ENCODE data around the gene CSTPP1.

CSTPP1 gene

GRCh38 chr11:46936138-46937110 is at the start of gene CSTPP1:
Gene CSTPP1, plus strand, starts transcription at chr11:46936761. Its CDS starts 45 bp downstream, at chr11:46936806.
- peak; percentile 96 for DNase-seq

DNA sequence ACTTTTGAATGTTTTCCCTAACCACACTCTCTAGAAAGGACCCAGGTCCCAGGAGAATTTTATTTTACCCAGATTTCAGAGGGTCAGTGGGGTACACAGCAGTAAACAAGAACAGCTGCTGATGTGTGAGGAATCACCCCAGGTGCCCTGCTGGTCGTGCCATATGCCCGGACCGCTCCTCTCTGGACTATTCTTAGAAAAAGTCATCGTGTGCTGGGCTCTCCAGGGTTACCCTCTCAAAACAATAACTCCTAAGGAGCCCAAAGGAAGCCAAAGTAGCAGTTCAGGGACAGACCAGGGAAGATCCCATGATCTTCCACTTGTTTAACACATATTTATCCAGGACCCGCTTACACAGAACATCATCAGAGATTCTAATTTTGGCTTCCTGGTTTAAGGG is 47.9 kb upstream of the CSTPP1 start:
- DNase-seq, result no peak

GRCh38 chr11:46889251-46889650 is 47.3 kb upstream of the CSTPP1 start:
- no peak for DNase-seq

- DNase-seq, result peak; percentile 78
Observed at GRCh38 chr11:46889689-46890475, 46.7 kb upstream of the CSTPP1 start.

DNA sequence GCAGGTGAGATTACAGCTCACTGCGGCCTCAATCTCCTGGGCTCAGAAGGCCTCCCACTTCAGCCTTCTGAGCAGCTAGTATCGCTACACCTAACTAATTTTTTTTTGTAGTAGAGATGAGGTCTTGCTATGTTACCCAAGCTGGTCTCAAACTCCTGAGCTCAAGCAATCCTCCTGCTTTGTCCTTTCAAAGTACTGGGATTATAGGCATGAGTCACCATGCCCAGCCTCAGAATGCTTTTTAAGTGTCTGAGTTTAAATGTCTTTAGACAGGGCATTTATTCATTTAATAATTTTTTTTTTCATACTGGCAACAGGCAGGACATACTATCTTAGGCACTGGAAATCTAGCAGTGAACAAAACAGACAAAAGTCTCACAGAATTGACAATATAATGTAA is 45.9 kb upstream of the CSTPP1 start:
- DNase-seq, result no peak

- no peak for DNase-seq
Observed at GRCh38 chr11:46892109-46892508, 44.5 kb upstream of the CSTPP1 start.

DNA sequence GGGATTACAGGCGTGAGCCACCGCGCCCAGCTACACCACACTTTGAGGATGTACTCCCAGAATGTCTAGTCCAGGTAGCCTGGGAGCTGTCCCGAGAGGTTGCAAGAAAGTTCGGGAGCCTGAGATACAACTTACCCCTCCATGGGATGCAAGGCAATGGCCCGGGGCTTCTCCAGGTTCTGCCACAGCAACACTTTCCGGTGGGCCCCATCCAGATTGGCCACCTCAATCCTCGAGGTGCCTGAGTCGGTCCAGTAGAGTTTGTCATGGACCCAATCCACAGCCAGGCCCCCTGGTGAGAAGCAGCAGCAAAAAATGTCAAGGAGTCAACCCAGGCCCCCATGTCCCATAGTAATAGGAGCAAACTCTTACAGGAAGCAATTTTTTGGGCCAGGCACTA is 43.7 kb upstream of the CSTPP1 start:
- no peak for DNase-seq

- DNase-seq, result no peak
Observed at GRCh38 chr11:46894506-46894905, 42.1 kb upstream of the CSTPP1 start.

DNA sequence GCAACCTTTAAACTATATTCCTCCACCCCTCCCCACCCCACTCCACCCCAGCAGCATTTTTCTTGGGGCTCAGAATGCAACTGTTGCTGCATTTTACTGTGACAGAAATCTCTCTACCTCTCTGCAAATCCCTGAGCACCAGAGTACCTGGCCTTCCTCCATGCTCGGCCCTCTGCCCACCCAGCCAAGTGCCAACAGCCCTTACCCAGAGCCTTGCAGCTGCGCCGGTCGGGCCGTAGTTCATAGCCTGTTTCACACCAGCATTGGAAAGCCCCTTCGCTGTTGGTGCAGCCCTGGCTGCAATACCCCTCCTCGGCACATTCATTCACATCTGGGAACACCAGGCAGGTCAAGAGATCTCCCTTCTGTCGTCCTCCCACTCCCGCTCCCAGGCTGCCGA is 41.6 kb upstream of the CSTPP1 start:
- DNase-seq, result no peak

DNA sequence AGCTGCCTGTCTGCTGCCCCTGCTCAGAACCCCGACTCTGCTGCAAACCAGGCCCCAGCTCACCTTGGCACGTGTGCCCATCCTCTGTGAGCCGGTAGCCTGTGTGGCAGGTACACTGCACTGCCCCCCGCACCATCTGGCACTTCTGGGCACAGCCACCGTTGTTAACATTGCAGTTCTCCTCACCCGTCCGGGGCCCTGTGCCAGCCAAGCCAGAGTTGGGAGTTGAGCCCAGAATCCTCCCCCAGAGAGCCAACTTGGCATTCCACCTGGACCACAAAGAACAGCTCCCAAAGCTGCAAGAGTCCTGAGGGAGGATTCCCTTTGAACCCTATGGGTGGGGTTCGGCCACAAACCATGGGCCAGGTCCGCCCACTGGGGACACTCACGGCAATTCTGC is 40.7 kb upstream of the CSTPP1 start:
- DNase-seq, result no peak

- no peak for DNase-seq
Observed at GRCh38 chr11:46896719-46897406, 39.7 kb upstream of the CSTPP1 start.

- DNase-seq, result peak; percentile 75
Observed at GRCh38 chr11:46898396-46899095, 38.0 kb upstream of the CSTPP1 start.

DNA sequence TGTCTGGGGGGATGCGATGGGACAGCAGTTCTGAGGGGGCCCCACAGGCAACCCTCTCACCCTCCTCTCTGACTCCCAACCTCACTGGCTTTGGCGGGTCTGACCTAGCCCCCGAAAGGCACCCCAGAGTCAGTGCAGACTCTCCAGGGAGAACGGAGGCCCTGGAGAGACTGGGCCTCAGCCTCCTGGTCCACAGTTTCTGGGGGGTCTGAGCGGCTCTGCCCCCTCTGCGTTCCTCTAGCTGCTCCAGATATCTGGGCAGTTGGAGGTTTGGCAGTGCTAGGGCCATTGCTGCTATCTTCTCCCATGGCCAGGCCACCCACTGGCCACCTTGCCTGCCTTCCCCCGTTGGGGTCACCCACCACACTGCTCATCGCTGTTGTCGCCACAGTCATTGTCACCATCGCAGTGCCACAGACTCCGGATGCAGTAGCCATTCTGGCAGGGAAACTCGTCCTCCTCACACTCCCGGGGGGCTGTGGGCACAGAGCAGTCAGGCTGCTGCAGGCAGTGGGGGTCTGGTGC is 37.0 kb upstream of the CSTPP1 start:
- DNase-seq, result no peak

DNA sequence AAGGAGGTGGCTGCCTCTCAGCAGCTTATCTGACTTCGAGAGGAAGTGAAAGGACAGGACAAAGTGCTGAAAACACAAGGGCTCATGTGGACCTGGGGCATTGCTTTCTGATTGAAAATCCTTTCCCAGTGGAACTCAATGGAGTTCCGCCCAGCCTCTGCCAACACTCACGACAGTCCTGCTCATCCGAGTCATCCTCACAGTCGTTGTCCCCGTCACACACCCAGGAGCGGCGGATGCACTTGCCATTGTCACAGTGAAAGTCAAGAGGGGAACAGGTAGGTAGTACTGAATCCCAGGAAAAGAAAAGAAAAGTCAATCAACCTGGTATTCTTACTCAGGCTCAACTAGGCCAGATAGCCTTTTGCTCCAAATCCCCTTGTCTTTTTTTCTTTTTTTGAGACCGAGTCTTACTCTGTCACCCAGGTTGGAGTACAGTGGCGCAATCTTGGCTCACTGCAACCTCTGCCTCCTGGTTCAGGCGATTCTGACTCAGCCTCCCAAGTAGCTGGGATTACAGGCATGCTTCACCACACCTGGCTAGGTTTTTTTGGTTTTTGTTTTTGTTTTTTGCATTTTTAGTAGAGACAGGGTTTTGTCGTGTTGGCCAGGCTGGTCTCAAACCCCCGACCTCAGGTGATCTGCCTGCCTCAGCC is 36.3 kb upstream of the CSTPP1 start:
- no peak for DNase-seq

DNA sequence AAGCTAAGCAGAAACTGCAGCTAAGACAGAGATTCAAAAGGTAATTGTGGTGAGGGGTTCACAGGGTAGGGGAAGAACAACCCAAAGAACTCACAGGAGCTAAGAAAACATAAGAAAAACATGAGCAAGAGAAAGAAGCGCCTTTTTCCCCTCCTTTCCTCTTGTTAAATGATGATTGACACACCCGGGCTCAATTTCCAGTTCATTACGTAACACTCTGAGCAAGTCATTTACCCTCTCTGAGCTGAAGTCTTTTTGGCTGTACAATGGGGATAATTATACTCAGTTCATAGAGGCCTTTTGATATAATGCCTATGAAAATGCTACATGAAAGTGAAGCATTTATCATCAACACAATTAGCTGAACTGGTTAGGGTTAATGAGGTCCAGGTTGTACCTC is 35.4 kb upstream of the CSTPP1 start:
- no peak for DNase-seq

DNA sequence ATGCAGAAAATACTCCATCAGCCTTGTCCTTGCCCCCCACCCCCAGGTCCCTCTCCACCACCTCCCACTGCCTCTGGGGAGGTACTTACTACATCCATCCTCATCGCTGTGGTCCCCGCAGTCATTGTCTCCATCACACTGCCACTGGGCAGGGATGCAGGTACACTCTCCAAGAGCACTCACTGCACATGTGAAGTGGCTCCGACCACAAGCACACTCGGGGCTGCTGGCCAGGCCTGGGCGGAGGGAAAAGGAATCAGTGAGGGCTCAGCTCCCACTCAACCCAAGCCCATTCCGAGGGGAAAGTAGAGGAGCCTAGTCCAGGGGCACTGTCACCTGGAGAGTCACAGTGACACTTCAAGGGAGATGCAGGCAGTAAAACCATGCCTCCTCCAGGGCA is 33.9 kb upstream of the CSTPP1 start:
- DNase-seq, result no peak

DNA sequence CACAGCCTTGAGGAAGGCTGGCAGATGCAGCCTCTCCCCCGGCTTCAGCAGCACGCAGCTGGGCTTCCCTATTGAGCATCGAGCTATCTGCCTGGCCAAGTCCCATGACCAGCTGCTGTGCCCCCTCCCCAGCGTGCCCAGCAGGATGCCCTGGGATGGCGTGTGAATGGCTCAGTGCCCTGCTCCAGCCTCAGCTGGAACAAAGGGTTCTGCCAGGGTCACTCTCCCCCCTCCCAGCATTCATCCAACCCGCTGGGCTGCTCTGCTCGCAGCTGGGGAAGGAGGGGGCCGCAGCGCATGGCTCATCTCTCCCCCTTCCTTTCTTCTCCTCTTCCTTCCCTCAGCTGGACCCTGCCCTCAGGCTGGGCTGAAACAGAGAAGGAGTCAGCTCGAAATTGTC is 32.7 kb upstream of the CSTPP1 start:
- DNase-seq, result no peak

DNA sequence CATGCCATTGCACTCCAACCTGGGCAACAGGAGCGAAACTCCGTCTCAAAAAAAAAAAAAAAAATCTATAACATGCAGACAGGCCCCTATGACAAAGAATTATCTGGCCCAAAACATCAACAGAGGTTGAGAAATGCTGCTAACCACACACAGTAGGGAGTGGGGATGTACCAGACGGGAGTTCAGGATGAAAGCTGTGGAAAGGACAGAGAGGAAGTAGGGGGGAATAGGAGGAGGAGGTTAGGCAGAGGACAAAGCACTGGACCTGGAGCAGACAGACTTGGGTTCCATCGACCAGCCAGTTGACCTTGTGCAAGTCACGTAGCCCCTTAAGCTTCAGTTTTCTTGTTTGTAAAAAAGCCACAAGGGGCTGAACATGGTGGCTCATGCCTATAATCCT is 30.8 kb upstream of the CSTPP1 start:
- no peak for DNase-seq

DNA sequence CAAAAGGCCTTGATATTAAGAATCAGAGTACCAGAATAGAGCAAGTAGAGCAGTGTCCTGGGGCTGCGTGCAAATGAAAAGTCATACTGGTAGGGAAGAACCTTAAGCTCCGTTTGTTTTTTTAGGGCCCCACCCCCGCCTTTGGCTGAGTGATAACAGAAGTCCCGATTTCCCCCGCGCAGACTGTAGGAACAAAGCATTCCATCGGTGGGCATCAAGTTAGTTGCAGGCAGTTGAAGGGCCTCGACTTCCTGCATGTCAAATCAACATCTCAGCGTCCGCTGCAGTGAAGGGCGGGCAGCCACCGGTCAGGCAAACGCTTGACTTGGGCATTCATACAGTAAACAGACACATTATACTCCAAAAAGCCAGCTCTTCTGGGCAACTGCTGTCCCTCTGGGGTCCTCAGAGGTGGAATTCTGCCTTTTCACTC is 29.9 kb upstream of the CSTPP1 start:
- peak; percentile 70 for DNase-seq

- DNase-seq, result no peak
Observed at GRCh38 chr11:46907606-46908005, 29.0 kb upstream of the CSTPP1 start.

DNA sequence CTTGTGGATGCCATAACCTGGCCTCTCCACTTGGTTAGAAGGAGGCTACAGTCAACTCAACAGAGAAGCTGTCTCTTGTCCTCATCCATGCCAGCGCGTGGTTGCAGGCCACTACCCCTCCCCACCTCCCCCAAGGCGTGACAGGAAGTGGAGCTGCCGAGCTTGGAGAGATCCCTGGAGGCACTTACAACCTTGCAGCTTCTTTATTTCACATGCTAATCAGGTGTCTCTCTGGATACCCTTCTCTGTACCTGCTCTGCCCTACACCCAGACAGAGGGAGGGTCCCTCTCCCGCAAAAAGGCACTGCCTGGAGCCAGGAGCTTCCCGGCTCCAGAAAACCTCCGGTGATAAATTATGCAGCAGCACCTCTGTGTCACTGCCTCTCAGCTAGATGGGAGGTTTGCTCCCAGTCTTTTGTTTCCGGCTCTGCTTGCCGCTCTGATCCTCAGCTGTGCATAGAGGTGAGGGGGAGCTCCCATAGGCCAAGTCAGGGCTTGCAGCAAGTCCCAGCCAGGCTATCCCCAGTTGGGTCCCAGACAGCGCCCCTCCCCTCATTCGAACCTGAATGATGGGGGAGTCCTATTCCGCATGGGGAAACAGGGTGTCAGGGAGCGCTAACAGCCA is 23.9 kb upstream of the CSTPP1 start:
- DNase-seq, result peak; percentile 91
